Inflammatory macrophage treated with lipopolysaccharide for 4 hours (primary cell): Measurements from ENCODE around the gene UBE2I.
A peak's percentile ranks its signal among the peaks of the same experiment; 100 is the strongest.
"Not testable (repeated sequence)": the region's sequence is repeated elsewhere in the genome, so short reads cannot be mapped to it uniquely, and the experiment has no call there.

Experiments used
- DNase-seq: peaks from one replicate; pipeline ENCODE4 v3.0.0-alpha.2; 2020

Gene UBE2I

DNA sequence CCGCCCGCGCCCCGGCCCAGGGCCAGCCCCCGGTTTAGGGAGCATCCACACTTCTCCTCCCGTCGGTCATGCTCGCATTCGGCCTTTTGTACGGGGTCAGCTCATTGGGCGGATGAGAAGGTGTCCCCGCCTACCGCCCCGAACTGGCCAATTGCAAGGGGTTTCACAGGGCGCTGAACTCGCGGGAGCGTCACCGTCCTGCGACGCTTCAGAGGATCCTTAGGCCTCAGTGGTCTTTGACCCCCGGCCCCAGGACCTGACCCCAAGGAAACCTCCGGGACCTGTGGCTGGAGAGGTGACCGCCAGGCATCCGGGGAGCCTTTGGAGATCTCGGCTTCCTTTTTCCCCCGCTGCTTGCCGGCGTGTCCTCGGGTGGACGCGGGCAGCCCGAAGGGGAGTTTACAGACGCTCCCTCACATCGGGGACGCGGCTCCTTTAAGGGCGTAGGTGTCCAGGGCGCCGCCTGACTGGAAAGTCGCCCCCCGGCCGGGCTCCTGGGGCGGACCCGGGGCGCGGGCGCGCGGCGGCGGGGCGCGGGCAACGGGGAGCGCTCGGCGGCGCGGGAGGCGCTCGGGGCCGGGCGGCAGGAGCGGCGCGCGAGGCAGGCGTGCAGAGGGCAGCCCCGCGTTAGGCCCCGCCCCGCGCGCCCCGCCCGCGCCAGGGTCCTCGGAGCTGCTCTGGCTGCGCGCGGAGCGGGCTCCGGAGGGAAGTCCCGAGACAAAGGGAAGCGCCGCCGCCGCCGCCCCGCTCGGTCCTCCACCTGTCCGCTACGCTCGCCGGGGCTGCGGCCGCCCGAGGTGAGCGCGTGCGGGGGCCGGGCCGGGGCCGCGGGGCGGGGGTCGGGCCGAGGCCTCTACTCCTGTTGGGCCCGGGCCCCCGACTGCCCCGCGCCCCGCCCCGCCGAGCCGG lies at the start of gene UBE2I:
Gene UBE2I, plus strand, starts transcription at position 660 of the 909 bp plus-strand sequence. CDS start 4,395 bp downstream, outside the sequence.
- DNase-seq = peak; percentile 94

DNA sequence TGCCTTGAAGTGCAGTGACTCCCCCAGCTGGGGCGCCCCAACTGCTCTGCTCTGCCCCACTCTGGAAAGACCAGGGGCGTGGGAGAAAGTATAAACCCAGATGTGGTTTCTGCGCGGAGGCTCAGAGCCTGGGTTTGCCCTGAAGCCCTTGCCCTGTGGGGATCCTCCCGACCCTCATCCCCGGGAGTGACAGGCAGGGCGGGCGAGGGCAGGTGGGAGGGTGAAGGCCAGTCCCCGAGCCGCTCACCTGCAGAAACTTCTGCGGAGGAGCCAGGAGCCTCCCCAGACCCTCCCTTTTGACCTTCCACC lies 49.7 kb upstream of the UBE2I start:
- no peak for DNase-seq

- DNase-seq = no peak
Measured at GRCh38 chr16:1260101-1260680, 49.2 kb upstream of the UBE2I start.

- DNase-seq = no peak
Measured at GRCh38 chr16:1261131-1261892, 48.1 kb upstream of the UBE2I start.

DNA sequence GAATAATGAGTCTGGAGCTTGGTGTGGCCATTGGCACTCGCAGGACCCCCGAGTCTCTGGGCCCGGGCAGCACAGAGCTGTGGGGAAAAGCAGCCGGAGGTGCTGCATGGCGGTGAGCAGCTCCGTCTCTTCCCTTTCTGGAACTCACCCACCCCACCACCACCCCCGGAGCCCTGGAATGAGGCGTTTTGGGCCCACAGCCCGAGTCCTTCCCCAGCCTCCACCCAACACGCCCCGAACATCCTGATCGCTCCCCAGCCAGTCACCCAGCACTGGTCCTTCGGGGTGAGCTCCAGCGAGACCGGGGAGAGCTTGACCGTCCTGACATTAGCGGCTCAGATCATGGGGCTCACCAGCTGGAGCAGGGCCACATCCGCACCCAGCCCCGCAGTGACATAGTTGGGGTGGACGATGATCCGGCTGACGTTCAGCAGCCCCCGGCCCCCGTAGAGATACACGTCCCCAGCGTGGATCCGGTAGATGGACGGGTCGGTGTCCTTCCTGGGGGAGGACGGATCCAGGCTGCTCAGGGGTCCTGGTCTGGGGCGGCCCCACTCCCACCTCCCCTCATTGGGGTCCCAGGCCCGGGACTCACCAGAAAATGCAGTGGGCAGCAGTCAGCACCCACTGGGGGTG lies 47.1 kb upstream of the UBE2I start:
- no peak for DNase-seq

DNA sequence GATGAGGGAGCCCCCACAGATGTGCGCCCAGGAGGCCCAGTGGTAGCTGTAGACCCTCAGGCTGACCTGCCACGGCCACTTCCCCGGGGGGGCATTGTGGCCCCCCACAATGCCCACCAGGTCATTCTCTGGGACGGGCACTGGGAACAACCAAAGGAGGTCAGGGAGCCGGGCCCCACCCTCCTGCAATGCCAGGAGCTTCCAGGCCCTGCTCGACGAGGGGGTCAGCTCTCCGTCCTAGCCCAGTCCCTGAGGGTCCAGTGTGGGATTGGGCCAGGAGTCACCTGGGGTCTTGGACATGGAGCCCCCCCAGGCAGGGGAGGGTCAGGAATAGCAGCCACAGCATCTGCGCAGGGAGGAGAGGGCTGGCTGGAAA lies 46.6 kb upstream of the UBE2I start:
- DNase-seq = no peak

DNA sequence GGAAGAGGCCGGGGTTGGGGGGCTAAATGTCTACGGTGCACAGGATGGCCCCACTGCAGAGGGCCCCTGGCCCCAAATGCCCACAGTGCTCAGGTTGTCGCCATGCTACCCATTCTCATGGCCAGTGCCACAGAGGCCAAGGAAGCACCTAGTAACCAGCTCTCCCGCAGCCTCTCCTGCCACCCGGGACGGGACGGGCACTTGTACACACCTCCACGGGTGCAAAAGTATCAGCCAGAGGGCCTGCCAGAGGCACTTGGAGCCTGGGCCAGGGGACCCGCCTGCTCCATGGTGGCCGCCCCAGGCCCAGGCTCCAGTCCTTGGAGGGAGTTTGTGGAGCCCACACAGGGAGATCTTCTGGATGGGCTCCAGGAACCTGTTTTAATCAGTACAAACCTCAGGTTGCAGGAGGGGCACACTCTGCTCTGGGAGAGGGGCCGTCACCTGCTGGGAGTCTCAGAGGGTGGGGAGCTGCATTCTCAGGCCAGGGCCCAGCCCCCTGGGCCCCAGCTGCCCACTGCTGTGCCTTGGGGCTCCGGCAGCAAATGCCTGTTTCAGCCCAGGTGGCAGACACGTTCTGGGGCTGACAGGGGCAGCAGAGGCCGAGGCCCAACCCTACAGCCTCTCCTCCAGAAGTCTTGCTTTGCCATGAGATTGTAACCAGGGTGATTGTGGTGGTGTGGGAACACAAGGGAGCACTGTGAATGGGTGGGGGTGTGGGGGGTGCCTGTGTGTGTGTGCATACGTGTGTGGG lies 45.7 kb upstream of the UBE2I start:
- no peak for DNase-seq

DNA sequence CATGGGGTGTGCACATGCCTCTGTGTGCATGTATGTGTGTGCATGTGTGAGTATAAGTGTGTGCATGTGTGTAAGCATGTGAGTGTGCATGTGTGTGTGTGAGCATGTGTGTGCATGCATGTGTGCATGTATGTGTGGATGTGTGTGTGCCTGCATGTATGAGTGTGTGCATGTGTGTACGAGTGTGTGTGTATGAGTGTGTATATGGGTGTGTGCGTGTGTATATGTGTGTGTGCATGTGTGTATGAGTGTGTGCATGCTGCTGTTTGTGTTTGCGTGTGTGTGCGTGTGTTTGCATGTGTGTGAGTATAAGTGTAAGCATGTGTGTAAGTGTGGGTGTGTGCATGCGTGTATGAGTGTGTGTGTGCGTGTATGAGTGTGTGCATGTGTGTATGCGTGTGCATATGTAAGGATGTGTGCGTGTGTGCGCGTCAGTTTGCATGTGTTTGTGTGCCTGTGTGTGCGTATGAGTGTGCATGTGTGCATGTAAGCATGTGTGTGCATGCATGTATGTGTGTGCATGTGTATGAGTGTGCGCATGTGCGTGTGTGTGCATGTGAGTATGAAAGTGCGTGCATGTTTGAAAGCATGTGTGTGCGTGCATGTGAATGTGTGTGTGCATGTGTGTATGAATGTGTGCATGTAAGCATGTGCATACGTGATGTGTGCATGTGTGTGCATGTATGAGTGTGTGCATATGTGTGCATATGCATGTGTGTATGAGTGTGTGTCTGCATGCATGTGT lies 44.9 kb upstream of the UBE2I start:
- DNase-seq = no peak

DNA sequence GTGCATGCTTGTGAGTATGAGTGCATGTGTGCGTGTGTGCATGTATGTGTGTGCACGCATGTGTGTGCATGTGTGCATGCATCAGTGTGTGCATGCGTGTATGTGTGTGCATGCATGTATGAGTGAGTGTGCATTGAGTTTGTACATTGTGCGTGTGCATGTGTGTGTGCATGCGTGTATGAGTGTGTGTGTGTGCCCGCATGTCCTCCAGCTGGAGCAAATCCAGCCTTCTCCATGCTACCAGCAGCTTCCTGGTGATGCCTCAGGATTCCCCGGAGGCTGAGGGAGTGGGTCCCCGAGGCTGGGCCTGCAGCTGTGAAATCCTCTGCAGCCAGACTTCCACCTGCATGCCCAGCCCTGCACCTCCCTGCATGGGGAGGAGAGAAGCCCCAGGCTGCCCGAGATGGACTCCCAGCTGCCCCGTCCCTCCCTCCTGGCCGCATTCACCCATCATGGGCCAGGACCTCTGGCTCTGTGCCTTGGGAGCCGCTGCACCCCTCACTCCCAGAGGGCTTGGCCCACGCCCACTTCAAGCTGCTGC lies 44.3 kb upstream of the UBE2I start:
- no peak for DNase-seq

GRCh38 chr16:1265826-1266225 lies 43.6 kb upstream of the UBE2I start:
- DNase-seq = no peak

- not testable (repeated sequence) for DNase-seq
Measured at GRCh38 chr16:1269418-1269817, 40.0 kb upstream of the UBE2I start.

DNA sequence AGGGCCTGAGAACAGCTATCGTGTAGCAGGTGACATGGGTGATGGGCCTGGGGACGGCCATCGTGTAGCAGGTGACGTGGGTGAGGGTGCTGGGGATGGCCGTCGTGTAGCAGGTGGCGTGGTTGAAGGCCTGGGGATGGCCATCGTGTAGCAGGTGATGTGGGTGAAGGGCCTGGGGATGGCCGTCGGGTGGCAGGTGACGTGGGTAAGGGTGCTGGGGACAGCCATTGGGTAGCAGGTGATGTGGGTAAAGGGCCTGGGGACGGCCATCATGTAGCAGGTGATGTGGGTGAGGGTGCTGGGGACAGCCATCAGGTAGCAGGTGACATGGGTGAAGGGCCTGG lies 38.1 kb upstream of the UBE2I start:
- no peak for DNase-seq

DNA sequence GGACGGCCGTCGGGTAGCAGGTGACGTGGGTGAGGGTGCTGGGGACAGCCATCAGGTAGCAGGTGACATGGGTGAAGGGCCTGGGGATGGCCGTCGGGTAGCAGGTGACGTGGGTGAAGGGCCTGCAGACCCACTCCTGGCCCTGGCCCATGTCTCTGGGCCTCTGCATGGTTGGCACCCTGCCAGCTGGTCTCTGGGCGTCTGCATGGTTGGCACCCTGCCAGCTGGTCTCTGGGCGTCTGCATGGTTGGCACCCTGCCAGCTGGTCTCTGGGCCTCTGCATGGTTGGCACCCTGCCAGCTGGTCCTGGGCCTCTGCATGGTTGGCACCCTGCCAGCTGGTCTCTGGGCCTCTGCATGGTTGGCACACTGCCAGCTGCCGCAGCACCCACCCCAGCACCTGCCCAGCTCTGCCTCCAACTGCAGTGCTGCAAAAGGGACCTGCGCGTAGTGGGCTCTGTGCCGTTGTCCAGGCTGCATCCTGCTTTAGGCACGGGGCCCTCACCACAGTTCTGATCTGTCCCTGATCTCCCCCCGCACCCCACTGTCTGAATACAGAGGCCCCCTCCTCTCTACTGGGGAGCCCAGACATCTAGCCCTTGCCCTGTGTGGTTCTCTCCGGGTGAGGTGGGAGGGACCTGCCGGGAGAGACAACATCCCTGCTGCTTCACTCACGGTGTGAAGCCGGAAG lies 37.6 kb upstream of the UBE2I start:
- not testable (repeated sequence) for DNase-seq

GRCh38 chr16:1272453-1273198 lies 36.8 kb upstream of the UBE2I start:
- no peak for DNase-seq

DNA sequence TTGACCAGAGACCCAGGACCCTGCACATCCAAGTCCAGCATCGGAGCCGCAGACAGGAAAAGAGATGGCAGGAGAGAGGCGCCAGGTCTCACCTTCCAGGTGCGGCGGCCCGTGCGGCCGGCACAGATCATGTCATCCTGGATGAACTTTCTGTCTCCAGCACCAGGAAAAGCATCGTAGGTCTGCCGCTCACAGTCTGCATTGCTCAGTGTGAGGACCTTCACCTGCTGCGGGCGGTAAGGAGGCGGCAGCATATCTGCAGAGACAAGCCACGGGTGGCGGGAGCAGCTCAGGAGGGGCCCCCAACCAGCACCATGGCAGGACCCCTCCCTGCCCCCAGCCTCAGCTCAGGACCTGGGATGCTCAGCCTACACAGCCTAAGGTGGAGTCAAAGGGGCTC lies 35.6 kb upstream of the UBE2I start:
- DNase-seq = no peak

- DNase-seq = no peak
Measured at GRCh38 chr16:1274767-1275166, 34.7 kb upstream of the UBE2I start.

DNA sequence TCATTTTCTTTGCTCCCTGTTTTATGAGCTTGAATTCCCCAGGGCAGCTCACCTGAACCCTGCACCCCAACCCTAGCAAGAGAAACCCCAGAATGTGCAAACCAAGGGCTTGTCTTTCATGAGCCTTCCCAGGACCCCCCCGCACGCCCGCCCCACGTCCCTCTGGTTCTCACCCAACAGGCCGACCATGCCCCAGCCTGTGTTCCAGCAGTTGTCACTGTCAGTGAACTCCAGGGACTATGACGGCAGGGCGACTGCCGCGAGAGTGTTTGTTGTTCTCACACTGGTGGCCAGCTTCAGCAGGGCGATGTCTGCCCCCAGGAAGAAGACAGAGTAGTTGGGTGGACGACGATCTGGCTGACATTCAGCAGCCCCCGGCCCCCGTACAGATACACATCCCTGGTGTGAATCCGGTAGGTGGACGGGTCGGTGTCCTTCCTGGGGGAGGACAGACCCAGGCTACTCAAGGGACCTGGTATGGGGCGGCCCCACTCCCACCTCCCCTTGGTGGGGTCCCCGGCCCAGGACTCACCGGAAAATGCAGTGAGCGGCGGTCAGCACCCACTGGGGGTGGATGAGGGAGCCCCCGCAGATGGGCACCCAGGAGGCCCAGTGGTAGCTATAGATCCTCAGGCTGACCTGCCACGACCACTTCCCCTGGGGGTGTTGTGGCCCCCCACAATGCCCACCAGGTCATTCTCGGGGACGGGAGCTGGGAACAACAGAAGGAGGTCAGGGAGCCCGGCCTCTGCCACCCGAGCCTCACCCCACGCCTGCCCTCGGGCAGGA lies 33.5 kb upstream of the UBE2I start:
- no peak for DNase-seq

DNA sequence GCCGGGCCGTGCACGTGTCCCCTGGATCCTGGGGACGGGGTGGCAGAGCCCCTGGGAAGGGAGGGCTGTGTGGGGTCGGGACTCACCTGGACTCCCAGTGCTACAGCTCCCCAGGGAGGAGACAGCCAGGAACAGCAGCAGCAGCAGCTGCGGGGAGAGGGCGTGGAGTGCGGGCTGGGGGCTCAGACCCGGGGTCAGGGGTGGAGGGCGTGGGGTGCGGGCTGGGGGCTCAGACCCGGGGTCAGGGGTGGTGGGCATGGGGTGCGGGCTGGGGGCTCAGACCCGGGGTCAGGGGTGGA lies 32.9 kb upstream of the UBE2I start:
- DNase-seq = no peak

- no peak for DNase-seq
Measured at GRCh38 chr16:1277151-1277598, 32.3 kb upstream of the UBE2I start.
